HG03139 (cell line): Measurements from ENCODE around the gene AQP9.

ENCODE experiments used
- ATAC-seq: cut with Tn5 transposase; IDR thresholded peaks from one replicate; pipeline ENCODE4 v1.9.1; 2021; ENCODE audit not compliant: unreplicated experiment

AQP9 gene

DNA sequence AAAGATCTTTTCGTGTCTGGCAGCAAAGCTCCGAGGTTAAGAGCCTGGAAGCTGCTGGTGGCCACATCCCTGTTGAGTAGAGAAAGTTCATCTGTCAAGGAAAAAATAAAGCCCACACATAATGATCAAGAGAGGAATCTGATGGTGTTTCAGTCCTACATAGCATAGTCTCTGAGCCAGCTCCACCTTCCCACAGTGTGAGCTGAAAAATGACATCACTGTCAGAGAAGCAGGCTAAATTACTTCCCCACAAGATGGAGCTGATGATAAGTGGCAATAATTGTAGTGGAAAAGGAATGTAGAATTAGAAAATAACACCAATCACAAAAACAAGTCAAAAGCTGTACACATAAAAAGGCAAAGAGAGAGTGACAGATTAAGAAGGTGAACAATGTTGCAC is 84.5 kb downstream of the AQP9 start:
- ATAC-seq, result no peak

- no peak for ATAC-seq
These were observed 85.3 kb downstream of the AQP9 start for GRCh38 chr15:58223432-58223831.

GRCh38 chr15:58224068-58224467 is 85.9 kb downstream of the AQP9 start:
- no peak for ATAC-seq

DNA sequence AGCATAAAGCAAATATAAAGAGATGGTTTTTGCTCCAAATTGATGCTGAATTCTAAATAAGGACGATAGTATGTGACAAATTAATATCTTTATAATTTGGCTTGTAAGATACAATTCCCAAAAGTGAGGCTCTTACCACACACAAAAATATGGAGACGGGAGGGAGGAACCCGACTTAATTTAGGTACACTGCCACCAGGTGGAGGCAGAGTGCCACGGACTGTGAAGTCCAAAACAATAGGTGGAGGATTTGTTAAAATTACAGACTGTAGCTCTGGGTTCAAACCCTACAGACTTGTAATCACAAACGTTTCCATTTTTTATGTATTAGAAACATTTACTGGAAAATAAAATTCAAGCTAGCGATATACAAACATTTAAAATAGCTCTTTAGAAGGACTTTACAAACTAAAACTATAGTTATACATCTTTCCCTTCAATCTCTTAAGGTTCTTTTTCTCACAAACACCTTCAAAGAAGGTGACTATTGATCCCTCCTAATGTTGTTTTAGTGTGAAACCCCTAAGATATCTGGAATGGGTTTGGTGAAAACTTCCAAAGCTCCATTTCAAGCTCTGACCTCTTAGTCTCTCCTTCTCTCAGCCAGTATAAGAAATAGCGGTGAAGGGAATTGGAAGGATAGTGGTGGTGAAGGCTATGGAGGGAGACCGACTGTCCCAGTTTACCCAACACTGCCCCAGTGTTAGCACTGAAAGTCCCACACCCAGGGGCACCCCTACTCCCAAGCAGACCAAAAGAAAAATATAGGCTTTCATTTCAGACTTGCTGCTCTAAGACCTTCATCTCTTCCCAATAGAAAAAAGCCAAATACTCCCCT is 89.7 kb downstream of the AQP9 start:
- no peak for ATAC-seq

DNA sequence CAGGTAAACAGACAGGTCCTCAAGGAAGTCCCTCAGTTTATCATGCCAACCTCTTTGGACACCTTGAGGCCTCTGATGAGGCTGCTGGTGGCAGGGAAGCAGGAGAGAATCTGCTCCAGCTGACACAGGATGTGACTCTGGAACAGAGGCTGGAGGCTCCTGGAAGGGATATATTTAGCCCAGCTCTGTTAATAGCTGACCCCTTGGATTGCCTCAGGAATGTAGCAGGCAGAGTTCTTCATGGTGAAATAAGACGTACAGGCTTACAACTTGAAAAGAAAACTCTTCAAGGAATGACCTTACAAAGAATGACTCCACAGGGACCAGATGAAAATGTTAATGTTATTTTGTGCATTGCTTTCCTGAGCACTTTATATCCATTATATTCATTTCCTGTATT is 90.5 kb downstream of the AQP9 start:
- no peak for ATAC-seq

DNA sequence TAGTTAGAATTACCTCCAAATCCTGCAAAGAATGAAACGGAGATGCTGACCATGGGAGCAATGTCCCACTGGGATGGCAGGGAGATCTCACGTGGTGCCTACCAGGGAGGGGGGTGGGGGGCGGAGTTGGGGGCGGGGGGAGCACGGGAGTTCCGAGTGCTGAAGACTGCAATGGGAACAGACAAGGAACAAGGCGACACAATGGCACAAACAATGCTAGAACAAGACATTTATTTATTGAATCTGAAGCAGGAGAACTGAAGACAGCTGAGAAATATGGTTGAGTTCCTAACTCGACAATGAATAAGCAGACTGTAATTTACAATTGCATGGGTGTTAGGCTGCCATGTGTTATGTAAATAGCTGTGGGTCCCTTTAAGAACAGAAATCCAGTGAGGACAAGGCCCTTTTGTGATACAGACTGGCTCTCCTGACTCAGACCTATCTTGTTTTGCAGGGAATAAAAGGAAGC is 91.2 kb downstream of the AQP9 start:
- ATAC-seq, result no peak

DNA sequence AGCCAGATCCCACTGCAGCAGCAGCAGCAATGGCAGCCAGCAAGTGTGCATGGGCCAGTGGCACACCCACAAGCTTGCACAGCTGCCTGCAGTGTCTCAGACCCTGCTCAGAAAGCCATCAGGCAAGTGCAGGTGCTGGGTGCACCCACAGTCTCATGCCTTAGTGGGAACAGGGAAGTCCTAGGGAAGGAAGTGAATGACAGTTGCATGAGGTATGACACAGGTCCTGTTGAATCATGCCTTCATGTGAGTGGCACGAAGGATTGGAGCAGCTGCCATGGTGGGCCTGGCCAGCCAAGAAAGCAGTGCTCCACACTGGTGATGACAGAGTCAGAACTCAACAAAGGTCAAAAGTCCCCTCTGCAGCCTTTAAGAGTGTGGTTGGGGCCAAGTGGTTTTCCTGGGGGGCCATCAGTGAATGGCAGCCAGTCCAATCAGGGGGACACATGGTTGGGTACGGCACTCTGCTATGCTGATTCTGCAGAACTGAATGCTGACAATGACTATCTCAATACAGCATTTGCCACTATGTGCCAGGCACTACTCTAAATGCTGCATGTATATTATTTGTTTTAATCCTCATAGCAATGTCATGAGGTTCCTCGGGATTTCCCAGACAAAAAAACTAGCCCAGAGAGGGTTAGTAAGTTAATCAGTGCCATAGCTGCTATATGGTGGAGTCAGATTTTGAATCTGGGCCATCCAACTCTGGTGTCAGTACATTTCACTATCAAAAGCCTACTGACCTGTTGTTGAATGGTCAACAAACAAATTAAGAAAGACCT is 94.3 kb downstream of the AQP9 start:
- no peak for ATAC-seq

- ATAC-seq, result no peak
These were observed 95.2 kb downstream of the AQP9 start for GRCh38 chr15:58233341-58233740.
